HG02623 (cell line): Measurements from ENCODE around the gene C12orf56.
"Not testable (repeated sequence)": the region's sequence is repeated elsewhere in the genome, so short reads cannot be mapped to it uniquely, and the experiment has no call there.

Source experiments
- ATAC-seq: cut with Tn5 transposase; IDR thresholded peaks from one replicate; pipeline ENCODE4 v1.9.1; 2021; ENCODE audit warnings: moderate library complexity; ENCODE audit not compliant: unreplicated experiment

C12orf56 gene

DNA sequence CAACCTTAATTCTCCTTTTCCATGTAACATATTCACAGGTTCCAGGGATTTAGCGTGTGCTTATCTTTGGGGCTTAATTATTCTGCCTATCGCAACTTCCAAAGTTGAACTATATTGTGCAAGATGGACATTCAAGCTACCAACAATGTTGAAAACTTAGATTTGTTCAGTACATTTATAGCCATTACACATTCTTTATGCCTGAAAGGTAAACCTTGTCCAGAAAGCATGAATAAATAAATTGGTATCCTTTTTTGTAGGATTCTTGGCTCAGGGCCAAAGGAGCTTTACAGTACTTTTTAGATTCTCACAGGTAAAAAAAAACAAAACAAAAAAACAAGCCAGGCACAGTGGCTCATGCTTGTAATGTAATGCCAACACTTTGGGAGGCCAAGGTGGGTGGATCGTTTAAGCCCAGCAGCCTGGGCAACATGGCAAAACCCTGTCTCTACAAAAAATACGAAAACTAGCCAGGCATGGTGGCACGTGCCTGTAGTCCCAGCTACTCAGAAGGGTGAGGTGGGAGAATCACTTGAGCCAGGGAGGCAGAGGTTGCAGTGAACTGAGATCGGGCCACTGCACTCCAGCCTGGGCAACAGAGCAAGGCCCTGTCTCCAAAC lies 3.3 kb downstream of the C12orf56 start:
- ATAC-seq: no peak

DNA sequence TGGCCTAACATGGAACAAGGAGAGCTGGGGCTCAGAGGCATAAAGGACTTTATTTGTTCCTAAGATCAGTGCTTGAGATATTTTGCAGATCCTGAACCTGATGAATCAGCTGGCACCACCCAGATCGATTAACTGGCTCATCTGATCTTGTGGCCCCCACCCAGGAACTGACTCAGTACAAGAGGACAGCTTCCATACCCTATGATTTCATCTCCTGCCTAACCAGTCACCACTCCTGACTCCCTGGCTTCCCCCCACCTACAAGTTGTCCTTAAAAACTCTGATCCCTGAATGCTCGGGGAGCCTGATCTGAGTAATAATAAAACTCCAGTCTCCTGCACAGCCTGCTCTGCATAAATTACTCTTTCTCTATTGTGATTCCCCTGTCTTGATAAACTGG lies 5.1 kb downstream of the C12orf56 start:
- no peak for ATAC-seq

DNA sequence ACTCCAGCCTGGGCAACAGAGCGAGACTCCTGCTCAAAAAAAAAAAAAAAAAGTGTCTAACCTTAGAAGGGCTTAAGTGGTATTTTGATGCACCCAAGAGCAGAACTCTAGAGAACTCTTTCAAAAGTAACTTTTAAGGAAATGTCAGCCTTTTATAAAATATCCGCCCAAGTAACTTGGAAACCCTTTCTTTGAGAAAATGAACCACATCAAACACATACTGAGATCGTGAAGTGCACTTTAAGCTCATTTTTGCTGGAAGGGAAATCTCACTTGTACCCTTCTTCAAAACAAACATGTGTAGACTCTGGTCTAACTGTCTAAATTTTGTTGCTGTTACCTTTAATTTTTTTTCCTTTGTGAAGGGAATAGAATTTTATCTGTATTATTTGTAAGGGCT lies 5.5 kb downstream of the C12orf56 start:
- no peak for ATAC-seq

DNA sequence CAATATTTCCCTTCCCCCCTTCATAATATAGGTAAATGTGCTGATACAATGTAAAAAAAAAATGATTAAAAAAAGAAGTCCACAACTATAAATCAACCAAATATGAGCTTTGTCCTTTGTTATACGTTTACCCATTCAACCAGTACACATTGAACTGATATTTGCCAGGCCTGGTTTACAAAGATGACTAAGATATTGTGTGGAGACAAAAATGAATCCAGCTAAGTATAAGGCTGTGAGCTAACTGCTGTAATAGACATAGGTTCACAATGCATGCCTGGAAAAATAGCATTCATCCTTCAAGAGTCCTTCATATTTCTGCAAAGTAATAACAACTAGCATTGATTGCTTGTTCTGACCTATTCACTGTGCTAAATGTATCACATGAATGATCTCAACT lies 6.9 kb downstream of the C12orf56 start:
- ATAC-seq: no peak

DNA sequence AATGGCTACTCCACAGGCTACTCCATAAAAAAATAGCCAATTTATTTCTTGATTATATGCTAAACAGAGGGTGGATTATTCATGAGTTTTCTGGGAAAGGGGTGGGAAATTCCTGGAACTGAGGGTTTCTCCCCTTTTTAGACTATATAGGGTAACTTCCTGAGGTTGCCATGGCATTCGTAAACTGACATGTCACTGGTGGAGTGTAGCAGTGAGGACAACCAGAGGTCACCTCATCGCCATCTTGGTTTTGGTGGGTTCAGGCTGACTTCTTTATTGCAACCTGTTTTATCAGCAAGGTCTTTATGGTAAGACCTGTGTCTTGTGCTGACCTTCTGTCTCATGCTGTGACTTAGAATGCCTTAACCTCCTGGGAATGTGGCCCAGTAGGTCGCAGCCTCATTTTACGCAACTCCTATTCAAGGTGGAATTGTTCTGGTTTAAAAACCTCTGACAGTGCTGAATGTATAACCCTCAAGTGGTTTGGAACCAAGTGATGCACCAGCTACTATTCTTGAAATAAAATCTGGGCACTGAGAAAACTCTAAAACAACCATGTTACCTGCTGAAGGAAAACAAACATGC lies 27.7 kb downstream of the C12orf56 start:
- ATAC-seq: no peak

DNA sequence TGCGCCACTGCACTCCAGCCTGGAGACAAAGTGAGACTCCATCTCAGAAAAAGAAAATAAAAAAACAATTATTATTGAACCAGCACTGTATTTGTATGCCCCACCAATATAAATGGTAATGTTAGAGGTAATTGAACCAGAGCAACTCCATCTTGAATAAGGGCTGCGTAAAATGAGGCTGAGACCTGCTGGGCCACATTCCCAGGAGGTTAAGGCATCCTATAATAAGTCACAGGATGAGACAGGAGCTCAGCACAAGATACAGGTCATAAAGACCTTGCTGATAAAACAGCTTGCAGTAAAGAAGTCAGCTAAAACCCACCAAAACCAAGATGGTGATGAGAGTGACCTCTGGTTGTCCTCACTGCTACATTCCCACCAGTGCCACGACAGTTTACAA lies 29.4 kb downstream of the C12orf56 start:
- not testable (repeated sequence) for ATAC-seq

DNA sequence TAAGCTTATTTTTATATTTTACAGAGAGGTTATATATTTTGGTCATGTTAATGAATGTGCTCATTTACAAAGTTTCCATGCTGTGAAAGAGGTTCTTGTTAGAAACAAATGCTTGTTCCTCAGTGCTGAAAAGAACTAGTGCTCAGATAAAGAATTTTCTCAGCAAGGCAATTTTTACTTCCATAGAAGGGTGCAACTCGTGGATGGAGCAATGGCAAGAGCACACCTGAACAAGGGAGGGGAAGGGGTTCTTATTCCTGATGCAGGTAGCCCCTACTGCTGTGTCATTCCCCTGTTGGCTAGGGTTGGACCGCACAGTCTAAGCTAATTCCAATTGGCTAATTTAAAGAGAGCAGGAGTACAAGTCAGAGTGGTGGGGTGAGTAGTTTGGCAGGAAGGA lies 34.3 kb downstream of the C12orf56 start:
- ATAC-seq: not testable (repeated sequence)

DNA sequence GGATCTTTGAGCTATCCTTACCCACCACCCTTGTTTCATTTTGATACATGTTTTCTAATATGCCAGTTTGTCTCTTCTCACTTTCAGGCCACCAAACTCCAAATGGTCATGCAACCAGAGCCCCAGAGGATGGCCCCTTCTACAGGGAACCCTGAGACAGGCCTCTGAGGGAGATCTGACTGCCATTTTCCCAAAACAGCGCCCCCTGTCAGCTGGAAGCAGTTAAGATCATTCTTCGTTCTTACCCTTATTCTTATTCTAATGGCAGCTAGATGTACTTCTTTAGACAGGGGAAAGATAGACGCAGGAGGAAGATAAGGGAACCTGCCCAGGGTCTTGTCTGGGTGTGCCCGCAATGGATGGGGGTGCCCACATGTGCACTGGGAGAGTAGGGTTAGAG lies 38.4 kb downstream of the C12orf56 start:
- ATAC-seq: no peak

DNA sequence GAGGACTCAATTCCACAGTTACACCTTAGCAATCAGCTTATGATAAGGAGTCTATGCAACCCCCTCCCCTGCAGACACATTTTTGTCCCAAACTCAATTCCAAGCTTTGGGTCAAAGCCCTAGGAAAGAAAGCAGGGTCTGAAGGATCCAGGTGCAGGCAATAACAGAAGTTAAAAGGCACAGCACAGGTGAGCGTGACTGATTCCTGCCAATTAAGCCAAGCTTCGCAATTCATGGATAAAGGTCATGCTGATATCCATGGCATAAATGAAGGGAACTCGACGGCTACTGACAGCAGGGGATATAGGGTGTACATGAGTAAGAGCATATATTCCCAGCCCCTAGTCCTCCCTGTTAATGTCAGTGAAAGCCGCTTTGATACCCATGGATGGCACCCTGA lies 39.3 kb downstream of the C12orf56 start:
- ATAC-seq: no peak

DNA sequence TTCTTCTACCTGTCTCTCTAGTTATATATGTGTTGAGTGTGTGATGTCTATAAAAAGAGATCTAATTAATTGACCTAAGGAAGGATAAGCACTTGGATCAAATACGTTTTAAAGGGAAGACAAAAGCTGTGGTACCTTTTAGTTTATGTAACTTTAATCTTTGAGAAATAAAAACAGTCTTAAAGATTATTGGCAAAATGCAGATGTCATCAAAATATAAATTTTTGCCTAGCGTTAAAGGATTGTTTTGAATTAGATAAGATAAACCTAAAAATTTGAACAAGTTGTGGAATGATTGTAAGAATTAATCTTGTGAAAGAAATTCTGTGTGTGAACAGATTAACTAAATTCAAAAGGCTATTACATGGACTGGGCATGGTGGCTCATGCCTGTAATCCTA lies 42.9 kb downstream of the C12orf56 start:
- no peak for ATAC-seq

DNA sequence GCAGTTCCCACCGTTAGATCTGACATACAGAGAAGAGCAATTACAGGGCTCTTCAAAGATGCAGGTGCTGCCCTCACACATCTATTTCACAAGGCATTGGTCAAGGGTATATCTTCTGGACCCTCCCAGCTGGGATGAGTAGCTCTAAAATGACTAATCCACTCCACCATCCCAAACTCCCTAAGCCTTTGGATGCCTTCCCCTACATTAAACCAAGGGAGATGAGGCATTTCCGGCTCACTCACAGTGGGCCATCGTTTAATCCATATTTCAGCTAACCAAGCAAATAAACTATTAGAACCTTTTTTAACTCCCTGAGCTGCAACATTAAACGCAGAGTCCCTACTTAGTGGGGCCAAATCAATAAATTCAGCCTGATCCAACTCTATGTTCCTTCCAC lies 45.9 kb downstream of the C12orf56 start:
- ATAC-seq: not testable (repeated sequence)

DNA sequence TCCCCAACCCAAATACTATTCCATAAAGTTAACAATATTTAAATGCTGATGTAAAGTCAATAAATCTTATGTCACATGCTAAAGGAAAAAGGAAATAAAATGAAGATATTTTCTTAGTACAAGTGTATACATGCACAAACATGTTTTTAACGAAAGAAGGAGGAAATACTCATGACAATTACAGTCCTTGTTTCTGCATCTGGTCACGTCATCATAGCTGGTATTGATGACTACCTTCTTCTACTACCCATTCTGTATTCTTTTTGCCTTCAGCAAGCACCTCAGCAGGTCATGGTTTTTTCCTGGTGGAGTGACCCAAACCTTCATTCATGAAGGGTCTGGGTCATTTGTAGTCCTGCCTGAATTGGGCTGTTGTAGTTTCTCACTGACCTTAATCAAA lies 50.0 kb downstream of the C12orf56 start:
- not testable (repeated sequence) for ATAC-seq

DNA sequence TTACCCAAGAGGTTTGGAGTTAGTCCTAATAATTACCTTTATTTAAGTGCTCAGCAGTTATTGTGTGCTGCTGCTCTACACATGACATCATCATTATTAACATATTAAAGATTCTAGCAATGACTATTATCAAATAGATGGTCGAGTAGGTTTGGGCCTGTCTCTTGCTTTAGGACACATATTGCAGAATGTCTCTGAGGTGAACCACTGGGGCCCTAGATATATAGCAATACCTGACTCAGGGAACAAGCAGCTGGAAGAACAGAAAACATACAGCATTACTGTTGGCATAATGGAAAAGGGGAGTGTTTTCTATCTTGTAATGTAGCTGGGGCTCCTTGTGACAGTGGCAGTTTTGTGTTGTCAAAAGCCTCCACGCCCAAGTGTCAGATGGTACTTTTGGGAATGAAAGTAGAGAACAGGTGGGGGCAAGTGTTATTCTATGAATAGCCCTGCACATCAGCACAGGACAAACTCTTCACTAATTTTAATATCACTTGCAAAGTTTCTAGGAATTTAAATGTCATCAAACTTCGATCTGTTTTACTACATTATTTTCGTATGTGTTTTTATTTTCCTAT lies 54.6 kb downstream of the C12orf56 start:
- ATAC-seq: no peak

DNA sequence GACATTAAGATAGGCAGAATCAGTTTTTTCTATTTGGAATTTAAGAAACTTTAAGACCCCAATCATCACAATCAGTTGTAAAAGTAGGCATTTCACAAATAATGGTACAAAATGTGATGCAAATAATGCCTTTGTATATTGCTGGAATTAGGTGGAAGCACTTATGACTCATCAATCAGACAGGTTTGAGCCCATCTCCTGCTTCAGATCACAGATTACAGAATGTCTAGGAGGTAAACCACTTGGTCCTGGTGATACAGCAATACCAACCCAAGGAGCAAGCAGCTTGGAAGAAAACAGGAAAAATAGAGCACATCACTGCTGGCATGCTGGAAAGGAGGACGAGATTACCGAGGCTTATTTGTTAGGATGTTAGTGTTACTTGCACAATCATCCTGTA lies 57.6 kb downstream of the C12orf56 start:
- ATAC-seq: no peak

DNA sequence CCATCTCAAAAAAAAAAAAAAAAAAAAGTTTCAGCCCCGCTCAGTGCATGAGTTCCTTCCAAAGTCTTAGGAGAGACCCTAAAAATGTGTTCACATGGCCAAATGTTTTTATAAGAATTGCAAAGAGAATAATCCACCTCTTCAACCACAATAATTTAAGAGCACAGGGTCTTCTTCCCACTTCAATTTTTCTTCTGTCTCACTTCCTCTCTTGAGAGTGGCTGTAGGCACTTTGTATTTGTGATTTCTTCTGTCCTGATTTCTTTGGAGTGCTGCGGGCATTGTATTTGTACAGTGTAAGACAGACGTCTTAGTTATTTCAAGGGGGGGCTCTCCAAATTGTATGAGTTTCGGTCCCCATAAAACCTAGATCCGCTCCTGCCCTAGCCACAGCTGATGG lies 58.3 kb downstream of the C12orf56 start:
- ATAC-seq: no peak

DNA sequence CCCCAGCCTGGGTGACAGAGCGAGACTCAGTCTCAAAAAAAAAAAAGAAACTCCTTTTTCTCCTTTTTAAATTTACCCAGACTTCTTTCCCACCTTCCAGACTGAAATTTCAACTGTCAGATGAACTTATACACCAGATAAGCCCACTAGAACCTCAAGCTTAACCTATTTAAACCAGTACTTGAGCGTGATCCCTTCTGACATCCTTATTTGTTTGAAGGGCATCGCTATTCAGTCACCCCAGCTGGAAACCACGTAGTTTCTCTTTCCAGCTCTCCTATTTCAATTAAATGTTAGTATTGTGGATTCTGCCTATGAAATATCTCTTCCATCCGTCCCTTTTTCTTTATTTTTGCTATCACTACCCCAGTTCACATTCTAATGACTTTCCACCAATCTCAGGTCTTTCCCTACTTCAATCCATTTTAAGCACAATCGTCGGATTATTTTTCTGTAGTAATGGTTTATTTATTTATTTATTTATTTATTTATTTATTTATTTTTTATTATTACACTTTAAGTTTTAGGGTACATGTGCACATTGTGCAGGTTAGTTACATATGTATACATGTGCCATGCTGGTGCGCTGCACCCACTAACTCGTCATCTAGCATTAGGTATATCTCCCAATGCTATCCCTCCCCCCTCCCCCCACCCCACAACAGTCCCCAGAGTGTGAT lies 61.4 kb downstream of the C12orf56 start:
- not testable (repeated sequence) for ATAC-seq

DNA sequence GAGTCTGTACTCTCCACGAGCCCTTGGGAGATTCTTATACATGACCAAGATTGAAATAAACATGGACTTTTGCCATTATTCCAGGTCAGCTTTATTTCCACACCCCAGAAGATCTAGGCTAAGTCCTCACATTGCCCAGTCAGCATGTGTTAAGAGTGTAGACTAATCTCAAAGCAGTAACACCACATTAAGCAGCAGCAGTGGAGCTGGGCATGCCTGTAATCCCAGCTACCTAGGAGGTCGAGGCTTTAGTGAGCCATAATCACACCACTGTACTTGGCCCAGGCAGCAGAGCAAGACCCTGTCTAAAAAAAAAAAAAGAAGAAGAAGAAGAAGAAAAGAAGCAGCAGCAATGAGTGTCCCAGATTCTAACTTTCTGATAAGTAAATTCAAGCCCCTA lies 65.5 kb downstream of the C12orf56 start:
- ATAC-seq: no peak

DNA sequence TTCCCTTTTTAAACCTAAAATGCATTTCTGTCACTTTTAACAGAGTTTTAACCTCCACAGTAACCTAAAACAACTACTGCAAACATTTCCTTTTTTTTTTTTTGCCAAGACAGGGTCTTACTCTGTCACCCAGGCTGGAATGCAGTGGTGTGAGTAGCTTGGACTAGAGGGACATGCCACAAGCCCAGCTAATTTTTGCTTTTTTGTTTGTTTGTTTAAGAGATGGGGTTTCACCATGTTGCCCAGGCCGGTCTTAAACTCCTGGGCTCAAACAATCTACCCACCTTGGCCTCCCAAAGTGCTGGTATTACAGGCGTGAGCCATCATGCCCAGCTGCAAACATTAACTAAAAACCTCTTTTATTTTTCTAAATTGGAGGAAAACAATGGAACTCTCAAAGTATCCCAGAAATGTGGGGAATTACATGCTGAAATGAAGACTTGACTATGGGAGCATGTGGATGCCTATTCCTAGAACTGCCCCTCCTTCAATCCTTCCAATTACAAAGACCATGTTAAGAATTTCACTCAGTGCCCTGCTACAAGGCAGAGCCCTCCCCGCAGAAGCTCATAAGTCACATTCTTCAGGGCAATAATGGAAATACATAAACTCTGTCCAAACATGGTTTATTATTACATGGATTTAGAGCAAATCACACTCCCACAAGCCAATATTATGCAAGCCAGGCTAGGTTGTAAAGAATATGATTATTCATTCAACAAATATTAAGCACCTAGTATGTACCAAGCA lies 66.9 kb downstream of the C12orf56 start:
- ATAC-seq: no peak

DNA sequence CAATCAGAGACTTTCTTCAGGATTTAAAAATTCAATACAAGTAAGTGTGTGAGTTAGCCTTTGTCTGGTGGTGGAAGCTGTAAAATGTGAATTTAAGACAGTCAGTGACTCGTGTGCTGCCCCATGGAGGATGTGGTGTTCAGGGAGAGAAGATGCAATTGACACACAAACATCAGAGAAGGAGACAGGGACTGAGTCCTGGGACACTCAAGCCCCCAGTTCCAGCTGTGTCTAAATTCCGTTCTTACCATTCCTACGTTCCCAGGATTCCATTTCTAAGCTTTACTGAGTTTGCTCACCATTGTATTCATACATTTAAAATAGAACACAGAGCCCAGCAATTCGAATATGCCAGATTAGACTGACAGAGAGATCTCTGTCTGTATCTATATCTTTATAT lies 67.6 kb downstream of the C12orf56 start:
- ATAC-seq: no peak

DNA sequence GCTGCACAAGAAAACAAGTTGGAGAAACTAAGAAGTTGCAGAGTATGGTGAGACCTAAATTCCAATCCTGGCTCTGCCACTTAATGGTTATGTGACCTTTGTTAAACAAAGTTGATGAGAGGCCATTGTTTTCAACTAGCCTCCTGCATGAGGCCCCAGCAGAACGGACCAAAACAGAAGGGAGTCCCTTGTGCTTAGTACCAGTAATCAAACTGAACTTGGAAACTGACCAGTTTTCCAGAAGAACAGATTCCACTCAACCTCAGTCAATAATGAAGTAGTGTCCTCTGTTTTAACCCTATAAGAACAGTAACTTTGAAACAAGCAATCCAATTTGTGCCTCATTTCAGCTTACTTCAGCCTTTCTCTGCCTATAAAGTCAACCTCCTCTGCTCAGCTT lies 69.9 kb downstream of the C12orf56 start:
- no peak for ATAC-seq

DNA sequence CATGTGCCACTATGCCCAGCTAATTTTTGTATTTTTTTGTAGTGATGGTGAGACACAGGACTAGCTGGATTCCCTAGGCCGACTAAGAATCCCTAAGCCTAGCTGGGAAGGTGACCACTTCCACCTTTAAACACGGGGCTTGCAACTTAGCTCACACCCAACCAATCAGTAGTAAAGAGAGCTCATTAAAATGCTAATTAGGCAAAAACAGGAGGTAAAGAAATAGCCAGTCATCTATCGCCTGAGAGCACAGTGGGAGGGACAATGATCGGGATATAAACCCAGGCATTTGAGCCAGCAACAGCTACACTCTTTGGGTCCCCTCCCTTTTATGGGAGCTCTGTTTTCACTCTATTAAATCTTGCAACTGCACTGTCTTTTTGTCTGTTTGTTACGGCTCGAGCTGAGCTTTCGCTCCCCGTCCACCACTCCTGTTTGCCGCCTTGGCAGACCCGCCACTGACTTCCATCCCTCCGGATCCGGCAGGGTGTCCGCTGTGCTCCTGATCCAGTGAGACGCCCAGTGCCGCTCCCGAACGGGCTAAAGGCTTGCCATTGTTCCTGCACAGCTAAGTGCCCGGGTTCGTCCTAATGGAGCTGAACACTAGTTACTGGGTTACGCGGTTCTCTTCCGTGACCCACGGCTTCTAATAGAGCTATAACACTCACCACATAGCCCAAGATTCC lies 70.9 kb downstream of the C12orf56 start:
- not testable (repeated sequence) for ATAC-seq
